IMR-90 (cell line): ENCODE measurements around the gene MIEN1. TPM values are rescaled to one million over a fixed set of nuclear protein-coding genes. Genes with fewer than 3 reads are reported as not detected.

ENCODE experiments used
- ATAC-seq: fragments of 200-7000 bp; cut with Tn5 transposase; 2 replicates; pipeline ENCODE4 v1.9.1; 2020; ENCODE audit warnings: low read depth, mild to moderate bottlenecking, moderate library complexity
- BruUV-seq: library from RNA; stranded (reverse); fragments of 400-500 nt; replicated peaks from 2 replicates; lab custom pipeline; 2021; lab: Mats Ljungman, UMichigan
- CTCF ChIA-PET: fragments of 300-600 bp; formaldehyde crosslinking; extraction: SDS; loops from one replicate; lab custom pipeline; 2021; ENCODE audit warnings: antibody characterized with exemption; lab: Yijun Ruan, JAX
- POLR2A ChIA-PET: fragments of 300-600 bp; sonication (Branson Sonifier 250); formaldehyde crosslinking; loops from one replicate; lab custom pipeline; 2022; ENCODE audit warnings: antibody characterized with exemption; ENCODE audit not compliant: unreplicated experiment; lab: Charles Lee
- DNase-seq: peaks from one replicate; pipeline ENCODE4 v3.0.0; 2013
- H2AFZ ChIP-seq: replicated peaks from 2 replicates; pipeline ENCODE3; 2013; ENCODE audit warnings: low read length, mild to moderate bottlenecking; ENCODE audit not compliant: poor library complexity
- H2AK5ac ChIP-seq: 2 replicates; pipeline ENCODE4 v1.6.1; 2013; ENCODE audit warnings: low read depth, low read length, inconsistent platforms
- H2AK9ac ChIP-seq: replicated peaks from 2 replicates; pipeline ENCODE3; 2013; ENCODE audit warnings: mild to moderate bottlenecking, low read depth, low read length, moderate library complexity; ENCODE audit not compliant: poor library complexity
- H2BK120ac ChIP-seq: 2 replicates; pipeline ENCODE4 v1.6.1; 2013; ENCODE audit warnings: low read depth, low read length, inconsistent platforms
- H2BK15ac ChIP-seq: 3 replicates; pipeline ENCODE4 v1.6.1; 2013; ENCODE audit warnings: low read depth, low read length, inconsistent platforms
- H2BK20ac ChIP-seq: 2 replicates; pipeline ENCODE4 v1.6.1; 2013; ENCODE audit warnings: low read depth, mild to moderate bottlenecking, inconsistent platforms, low read length, moderate library complexity
- H2BK5ac ChIP-seq: 2 replicates; pipeline ENCODE4 v1.6.1; 2013; ENCODE audit warnings: mild to moderate bottlenecking, low read depth, low read length, inconsistent platforms; ENCODE audit not compliant: poor library complexity, severe bottlenecking
- H3K14ac ChIP-seq: replicated peaks from 2 replicates; pipeline ENCODE4 v1.6.1; 2013; ENCODE audit warnings: low read depth, low read length, inconsistent platforms
- H3K18ac ChIP-seq: 2 replicates; pipeline ENCODE4 v1.6.1; 2013; ENCODE audit warnings: low read depth, low read length, control low read depth
- H3K23ac ChIP-seq: 2 replicates; pipeline ENCODE4 v1.6.1; 2013; ENCODE audit warnings: low read depth, low read length, inconsistent platforms
- H3K27ac ChIP-seq: 2 replicates; pipeline ENCODE4 v1.5.1; 2013; ENCODE audit warnings: mild to moderate bottlenecking, control low read depth, low read length; ENCODE audit not compliant: insufficient read depth
- H3K27me3 ChIP-seq: 2 replicates; pipeline ENCODE4 v1.6.1; 2013; ENCODE audit warnings: low read length; ENCODE audit not compliant: control insufficient read depth, insufficient read depth
- H3K36me3 ChIP-seq: 2 replicates; pipeline ENCODE4 v1.6.1; 2013; ENCODE audit warnings: low read length, mixed read lengths; ENCODE audit not compliant: control insufficient read depth, insufficient read depth
- H3K4ac ChIP-seq: 2 replicates; pipeline ENCODE4 v1.6.1; 2013; ENCODE audit warnings: low read depth, low read length, inconsistent platforms
- H3K4me1 ChIP-seq: 2 replicates; pipeline ENCODE4 v1.6.1; 2013; ENCODE audit warnings: low read length, mixed read lengths; ENCODE audit not compliant: control insufficient read depth, insufficient read depth
- H3K4me2 ChIP-seq: 2 replicates; pipeline ENCODE4 v1.6.1; 2013; ENCODE audit warnings: low read depth, mild to moderate bottlenecking, control low read depth, low read length, moderate library complexity
- H3K4me3 ChIP-seq: 2 replicates; pipeline ENCODE4 v1.5.1; 2013; ENCODE audit warnings: low read depth, mild to moderate bottlenecking, control low read depth, low read length, moderate library complexity; ENCODE audit not compliant: insufficient read depth
- H3K56ac ChIP-seq: 2 replicates; pipeline ENCODE4 v1.6.1; 2013; ENCODE audit warnings: low read length, inconsistent platforms; ENCODE audit not compliant: insufficient read depth; ENCODE audit errors: extremely low read depth
- H3K79me1 ChIP-seq, 2 experiments: 2 replicates each; pipeline ENCODE4 v1.6.1; 2013; ENCODE audit warnings: low read length in 2 of 2, inconsistent platforms in 1 of 2, low read depth in 1 of 2
- H3K9ac ChIP-seq: 2 replicates; pipeline ENCODE4 v1.6.1; 2013; ENCODE audit warnings: low read depth, low read length, control low read depth
- H3K9me1 ChIP-seq: 2 replicates; pipeline ENCODE4 v1.6.1; 2013; ENCODE audit warnings: low read length, inconsistent platforms; ENCODE audit not compliant: insufficient read depth
- H3K9me3 ChIP-seq: 2 replicates; pipeline ENCODE4 v1.6.1; 2013; ENCODE audit warnings: low read length; ENCODE audit not compliant: control insufficient read depth, insufficient read depth
- H4K20me1 ChIP-seq: 2 replicates; pipeline ENCODE4 v1.6.1; 2013; ENCODE audit warnings: low read length, inconsistent platforms; ENCODE audit not compliant: insufficient read depth
- H4K5ac ChIP-seq: 2 replicates; pipeline ENCODE4 v1.6.1; 2013; ENCODE audit warnings: mild to moderate bottlenecking, low read depth, low read length, control low read depth
- H4K8ac ChIP-seq, 2 experiments: 2 replicates each; pipeline ENCODE4 v1.6.1; 2013; ENCODE audit warnings: low read depth in 2 of 2, low read length in 2 of 2, control low read depth in 1 of 2, inconsistent platforms in 1 of 2
- H4K91ac ChIP-seq: 2 replicates; pipeline ENCODE4 v1.6.1; 2013; ENCODE audit warnings: low read depth, low read length, inconsistent platforms; ENCODE audit not compliant: insufficient read depth
- BHLHE40 ChIP-seq: fragments of 150-350 bp; IDR thresholded peaks from 2 replicates; pipeline ENCODE4 v1.6.1; 2016; ENCODE audit warnings: mild to moderate bottlenecking, low read depth, low read length
- CHD1 ChIP-seq: IDR thresholded peaks from 2 replicates; pipeline ENCODE4 v1.6.1; 2012; ENCODE audit warnings: low read depth, low read length, improper control_type of control experiment
- CTCF ChIP-seq: conservative IDR thresholded peaks from 2 replicates; pipeline ENCODE4 v1.5.1; 2012; ENCODE audit warnings: mild to moderate bottlenecking, low read depth, low read length, improper control_type of control experiment
- FOS ChIP-seq: fragments of 150-350 bp; IDR thresholded peaks from 2 replicates; pipeline ENCODE4 v1.6.1; 2016; ENCODE audit warnings: low read depth, low read length
- MAFK ChIP-seq: IDR thresholded peaks from 2 replicates; pipeline ENCODE4 v1.6.1; 2012; ENCODE audit warnings: low read depth, low read length, improper control_type of control experiment
- MAZ ChIP-seq: IDR thresholded peaks from 2 replicates; pipeline ENCODE4 v1.6.1; 2012; ENCODE audit warnings: low read depth, mild to moderate bottlenecking, low read length, improper control_type of control experiment, moderate library complexity, borderline replicate concordance
- NFE2L2 ChIP-seq: fragments of 150-350 bp; IDR thresholded peaks from 2 replicates; pipeline ENCODE4 v1.6.1; 2016; ENCODE audit warnings: low read depth, mild to moderate bottlenecking, low read length
- RCOR1 ChIP-seq: IDR thresholded peaks from 2 replicates; pipeline ENCODE4 v1.6.1; 2012; ENCODE audit warnings: mild to moderate bottlenecking, low read length, improper control_type of control experiment; ENCODE audit not compliant: insufficient replicate concordance
- RFX5 ChIP-seq: IDR thresholded peaks from 2 replicates; pipeline ENCODE4 v1.8.0; 2012; ENCODE audit warnings: low read depth, mild to moderate bottlenecking, low read length, moderate library complexity
- WGBS, 2 experiments: methylation state at CpG; one replicate each; pipeline versions ENCODE4 v1.1.5 to v1.1.7; 2013; ENCODE audit warnings: missing lambda C conversion rate in 2 of 2; ENCODE audit not compliant: insufficient read length in 1 of 2; ENCODE audit errors: extremely low coverage in 2 of 2; 5-methylcytosine and 5-hydroxymethylcytosine counted together
- dilution Hi-C: fragments of 300-500 bp; cut with HindIII; formaldehyde crosslinking; loops from one replicate; pipeline ENCODE4 v1.14.3; 2018; ENCODE audit warnings: low sequenced_read_pairs; ENCODE audit not compliant: unreplicated experiment
- in situ Hi-C: fragments of 300-500 bp; cut with MboI; formaldehyde crosslinking; loops from 3 replicates; pipeline ENCODE4 v1.14.3; 2019; ENCODE audit warnings: low sequenced_read_pairs, inconsistent platforms, mixed read lengths
- intact Hi-C: fragments of 100-400 bp; cut with micrococcal nuclease; formaldehyde crosslinking; loops from 2 replicates; pipeline ENCODE4 v1.10.0; 2022
- polyA plus RNA-seq, 3 experiments: library from polyadenylated mRNA; depleted of rRNA; stranded (reverse); fragments of >200 nt; gene quantifications; 2 replicates each; pipeline ENCODE4 v1.2.3, GENCODE V29; 2012; ENCODE audit warnings: low replicate concordance in 1 of 3
- total RNA-seq: library from RNA; depleted of rRNA; stranded (reverse); fragments of >200 nt; gene quantifications from 2 replicates; pipeline ENCODE4 v1.2.3, GENCODE V29; 2012

The MIEN1 gene
- total and polyA plus RNA-seq, 2 of the 4 experiments (the other 2 are of a cell fraction) = 20.3 to 75.6 TPM

- Histone ChIP-seq H2BK20ac (no peak overlapping the region), H3K9me1 (no peaks in the 10 kb centered on the region), H3K4me2 (no peak overlapping the region), H3K18ac (no peak overlapping the region), H3K4me1 (no peaks in the 10 kb centered on the region), H4K91ac (no peak overlapping the region), H3K4ac (no peak overlapping the region), H2AK9ac (no peak overlapping the region), H2BK120ac (no peak overlapping the region), H3K4me3 (no peak overlapping the region), H4K5ac (no peak overlapping the region), H4K8ac (no peak overlapping the region), H3K23ac (no peak overlapping the region), H3K14ac (no peak overlapping the region), H3K56ac (no peak overlapping the region), H2BK5ac (no peak overlapping the region), H2AK5ac (no peak overlapping the region), H3K27ac (no peak overlapping the region), H3K27me3 (no peaks in the 10 kb centered on the region), H2BK15ac (no peak overlapping the region), H3K9ac (no peak overlapping the region), H2AFZ (no peak overlapping the region), H4K20me1 (no peaks in the 10 kb centered on the region), H3K36me3 (peaks cover 58% of the 10 kb centered on the region), H3K79me1 (peaks cover 0 to 5% of the 10 kb centered on the region in 2 experiments; a peak in 2 of 4 replicates), H3K9me3 (no peaks in the 10 kb centered on the region)
- DNase-seq (no peak), ATAC-seq (no peak)
- no TSS peak for BruUV-seq
- in situ Hi-C loops = no loop called here
- intact Hi-C loops = no loop called here
- dilution Hi-C loops = no loop called here
- TF ChIP-seq CHD1 (no peak), MAFK (no peak), NFE2L2 (no peak), MAZ (no peak), CTCF (no peak), RFX5 (no peak), BHLHE40 (no peak), FOS (no peak), RCOR1 (no peak)
- POLR2A ChIA-PET = no interaction called here
- CTCF ChIA-PET = no interaction called here
- no CpG with 5 or more reads among the region's 4 CpGs for WGBS, 2 experiments
Measured at GRCh38 chr17:39714234-39714633, 16.1 kb downstream of the MIEN1 start.
